ENCODE results near the gene COL6A2.

Gene COL6A2

DNA sequence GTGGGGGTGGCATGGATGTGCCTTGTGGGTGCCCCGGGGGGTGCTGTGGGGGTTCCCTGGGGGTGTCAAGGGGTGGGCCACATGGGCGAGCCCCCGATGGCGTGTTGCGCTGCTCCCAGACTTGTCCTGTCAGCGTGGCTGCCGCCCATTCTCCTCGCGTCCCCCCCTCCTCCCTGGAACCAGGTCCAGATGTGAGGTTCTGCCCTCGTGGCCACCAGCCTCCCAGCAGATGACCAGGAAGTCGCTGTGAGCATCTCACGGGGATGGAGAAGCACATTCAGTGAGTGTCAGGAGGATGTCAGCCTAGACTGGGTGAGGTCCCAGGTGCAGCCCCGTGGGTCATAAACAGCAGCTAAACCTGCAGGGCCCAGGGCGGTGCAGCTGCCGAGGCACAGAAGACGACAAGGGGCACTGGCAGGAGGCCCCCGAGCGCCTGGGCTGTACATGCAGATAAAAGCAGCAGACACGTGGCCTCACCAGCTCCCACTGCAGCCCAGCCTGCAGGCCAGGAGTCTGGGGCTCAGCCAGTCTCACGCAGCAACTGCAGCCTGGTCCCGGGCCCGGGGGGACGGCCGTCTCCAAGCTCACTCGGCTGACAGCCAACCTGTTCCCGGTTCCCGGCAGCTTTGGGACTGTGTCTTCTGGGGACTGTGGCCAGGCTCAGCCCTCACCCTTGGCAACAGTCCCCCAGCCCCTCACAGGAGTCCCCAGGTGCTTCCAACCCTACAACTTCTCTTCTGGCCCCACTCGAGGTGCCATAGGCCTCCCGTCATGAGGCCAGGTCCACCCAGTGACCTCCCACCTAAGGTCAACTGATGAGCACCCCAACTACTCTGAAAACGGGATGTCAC, 17.5 kb upstream of the COL6A2 start:
- TF ChIP-seq CTCF (conservative IDR thresholded peaks at IDR 0.05; ENCODE audit: low read depth, low read length) = no peak
- no peak overlapping the region for H3K4me3 ChIP-seq (ENCODE audit: low read depth, low read length)
- DNase-seq (ENCODE audit: low read depth) = no peak

- no peak overlapping the region for H3K4me3 ChIP-seq (ENCODE audit: low read depth, low read length)
- no peak for TF ChIP-seq CTCF (conservative IDR thresholded peaks at IDR 0.05; ENCODE audit: low read depth, low read length)
- no peak for DNase-seq (ENCODE audit: low read depth)
Measured at GRCh38 chr21:46081022-46081861, 16.7 kb upstream of the COL6A2 start.

DNA sequence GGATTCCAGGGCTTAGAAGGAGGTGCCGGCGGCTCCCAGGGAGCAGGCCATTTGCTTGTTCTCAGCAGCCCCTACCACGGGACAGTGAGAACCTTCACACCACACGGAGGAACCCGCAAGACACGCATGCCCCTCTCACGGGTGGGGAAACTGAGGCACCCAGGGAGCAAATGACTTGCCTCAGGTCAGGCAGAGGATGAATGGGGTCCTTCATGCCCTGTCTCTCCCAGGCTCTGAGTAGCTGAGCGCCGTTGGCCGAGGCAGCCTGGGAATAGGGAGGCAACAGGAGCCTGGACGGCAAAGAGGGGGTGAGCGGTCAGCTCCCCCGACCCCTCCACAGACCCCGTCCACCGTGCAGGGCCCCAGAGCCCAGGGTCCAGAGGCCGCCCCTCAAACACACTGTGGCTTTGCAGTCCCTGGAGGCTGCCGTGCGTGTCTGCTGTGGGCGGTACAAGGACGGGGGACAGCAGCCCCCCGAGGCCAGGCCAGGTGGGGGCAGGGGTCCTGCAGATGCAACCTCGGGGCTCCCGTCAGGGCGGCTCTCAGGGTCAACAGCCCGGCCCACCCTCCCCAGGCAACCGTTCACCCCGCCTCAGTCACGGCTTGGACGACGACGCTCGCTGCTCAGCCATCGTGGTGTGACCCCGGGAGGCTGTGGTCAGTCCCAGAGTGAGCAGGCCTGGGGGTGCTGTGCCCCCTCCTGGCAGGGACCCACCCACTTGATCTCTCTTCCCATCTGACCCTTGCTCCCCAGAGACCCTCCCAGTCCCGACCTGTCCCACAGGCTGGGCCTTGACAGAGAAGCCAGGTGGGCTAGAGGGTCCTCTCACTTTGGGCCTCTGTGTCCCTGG, 15.8 kb upstream of the COL6A2 start:
- DNase-seq (ENCODE audit: low read depth) = no peak
- TF ChIP-seq CTCF (conservative IDR thresholded peaks at IDR 0.05; ENCODE audit: low read depth, low read length) = no peak

DNA sequence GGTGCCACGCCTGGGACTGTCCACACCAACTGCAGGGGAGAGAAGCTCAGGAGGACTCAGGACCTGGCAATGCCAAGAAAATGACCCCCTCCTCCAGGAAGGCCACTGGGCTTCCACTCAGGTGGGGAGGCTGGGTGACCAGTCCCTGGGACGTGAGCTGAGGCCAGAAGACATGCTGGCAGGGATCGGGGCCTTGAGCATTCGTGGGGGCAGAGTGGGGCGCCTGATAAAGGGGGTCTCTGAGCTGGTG, 15.3 kb upstream of the COL6A2 start:
- no peak for TF ChIP-seq CTCF (conservative IDR thresholded peaks at IDR 0.05; ENCODE audit: low read depth, low read length)
- H3K4me3 ChIP-seq (ENCODE audit: low read depth, low read length) = no peak overlapping the region
- DNase-seq (ENCODE audit: low read depth) = no peak

More for the DNA sequence above, 15.8 kb upstream of the COL6A2 start:
- H3K4me3 ChIP-seq (ENCODE audit: low read depth, low read length) = no peak overlapping the region

DNA sequence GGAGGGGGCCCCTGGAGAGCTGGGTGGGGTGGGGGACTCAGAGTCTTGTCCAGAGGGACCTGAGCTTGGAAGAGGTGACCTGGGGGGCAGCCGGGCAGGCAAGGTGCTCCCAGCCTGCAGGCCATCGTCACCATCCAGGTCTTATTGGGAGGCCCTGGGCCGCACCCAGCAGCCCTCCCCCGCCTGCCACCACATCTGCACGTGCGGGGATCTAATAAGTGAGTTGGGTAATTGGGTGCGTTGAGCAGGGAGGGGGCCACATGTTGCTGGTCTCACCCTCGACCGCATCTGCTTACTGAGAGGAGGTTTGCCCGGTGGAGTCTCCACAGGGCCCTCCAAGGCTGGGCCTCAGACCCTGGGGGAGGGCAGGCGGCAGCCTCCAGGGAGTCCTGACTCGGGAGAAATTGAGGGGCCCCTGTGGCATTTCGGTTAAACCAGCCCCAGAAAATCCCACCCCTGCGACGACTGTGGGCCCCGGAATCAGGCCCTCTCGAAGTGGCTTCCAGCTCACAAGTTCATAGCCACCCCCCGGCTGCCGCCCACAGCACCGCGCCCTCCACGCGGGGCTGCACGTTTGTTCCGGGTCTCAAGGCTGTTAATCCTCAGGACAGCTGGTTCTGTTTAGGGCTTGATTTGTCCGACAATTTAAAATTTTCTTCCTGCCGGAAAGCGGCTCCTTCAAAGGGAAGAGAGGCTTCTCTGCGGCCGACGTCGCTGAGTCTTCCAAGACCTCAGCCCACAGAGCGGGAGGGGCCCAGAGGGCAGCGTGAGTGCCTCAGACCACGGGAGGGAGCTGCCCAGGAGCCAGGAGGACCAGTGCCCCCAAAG, 14.7 kb upstream of the COL6A2 start:
- no peak for TF ChIP-seq CTCF (conservative IDR thresholded peaks at IDR 0.05; ENCODE audit: low read depth, low read length)
- DNase-seq (ENCODE audit: low read depth) = no peak
- no peak overlapping the region for H3K4me3 ChIP-seq (ENCODE audit: low read depth, low read length)
